MG63 (cell line): ENCODE results near the gene MYL2. TPM values are rescaled to one million over a fixed set of nuclear protein-coding genes. Genes with fewer than 3 reads are reported as not detected.

ENCODE experiments used
- DNase-seq: peaks from one replicate; pipeline ENCODE4 v3.0.0-alpha.2; 2020
- H3K27me3 ChIP-seq: fragments of 250-450 bp; sonication (Bioruptor Pico); 2 replicates; pipeline ENCODE4 v1.5.1; 2020; ENCODE audit warnings: mild to moderate bottlenecking, moderate library complexity
- H3K36me3 ChIP-seq: fragments of 250-450 bp; sonication (Bioruptor Pico); 2 replicates; pipeline ENCODE4 v1.5.1; 2020; ENCODE audit warnings: mild to moderate bottlenecking, moderate library complexity
- H3K4me3 ChIP-seq: fragments of 250-450 bp; sonication (Bioruptor Pico); 2 replicates; pipeline ENCODE4 v1.5.1; 2020; ENCODE audit warnings: mild to moderate bottlenecking, moderate library complexity
- H3K9me3 ChIP-seq: fragments of 250-450 bp; sonication (Bioruptor Pico); 2 replicates; pipeline ENCODE4 v1.5.1; 2020; ENCODE audit warnings: mild to moderate bottlenecking, moderate library complexity
- total RNA-seq: library from RNA; depleted of rRNA; stranded (reverse); fragments of >200 nt; shearing (Covaris generic); gene quantifications from 2 replicates; pipeline ENCODE4 v1.2.3, GENCODE V29; 2014; ENCODE audit warnings: low replicate concordance

The MYL2 gene
- total RNA-seq, 1 experiment from 2014 or later, result not detected

GRCh38 chr12:110913119-110914056 is 7.0 kb downstream of the MYL2 start:
- H3K9me3 ChIP-seq, result no peaks in the 10 kb centered on the region
- H3K27me3 ChIP-seq, result no peaks in the 10 kb centered on the region
- no peak for DNase-seq
- H3K36me3 ChIP-seq, result no peaks in the 10 kb centered on the region
- no peak overlapping the region for H3K4me3 ChIP-seq

- Histone ChIP-seq H3K27me3 (no peaks in the 10 kb centered on the region), H3K9me3 (no peaks in the 10 kb centered on the region), H3K4me3 (no peak overlapping the region), H3K36me3 (no peaks in the 10 kb centered on the region)
- DNase-seq, result no peak
These were observed 8.1 kb downstream of the MYL2 start for GRCh38 chr12:110912263-110912662.

GRCh38 chr12:110908377-110909152 is 11.8 kb downstream of the MYL2 start:
- no peak overlapping the region for H3K4me3 ChIP-seq
- no peaks in the 10 kb centered on the region for H3K27me3 ChIP-seq
- H3K36me3 ChIP-seq, result no peaks in the 10 kb centered on the region
- H3K9me3 ChIP-seq, result no peaks in the 10 kb centered on the region
- DNase-seq, result no peak

- DNase-seq, result no peak
These were observed 12.8 kb downstream of the MYL2 start for GRCh38 chr12:110907583-110907982.

GRCh38 chr12:110906985-110907384 is 13.4 kb downstream of the MYL2 start:
- H3K27me3 ChIP-seq, result no peaks in the 10 kb centered on the region
- H3K36me3 ChIP-seq, result no peaks in the 10 kb centered on the region
- no peak overlapping the region for H3K4me3 ChIP-seq
- no peaks in the 10 kb centered on the region for H3K9me3 ChIP-seq
- DNase-seq, result no peak

More at GRCh38 chr12:110907583-110907982, 12.8 kb downstream of the MYL2 start:
- Histone ChIP-seq H3K36me3 (no peaks in the 10 kb centered on the region), H3K9me3 (no peaks in the 10 kb centered on the region), H3K27me3 (no peaks in the 10 kb centered on the region), H3K4me3 (no peak overlapping the region)

GRCh38 chr12:110906516-110906915 is 13.9 kb downstream of the MYL2 start:
- Histone ChIP-seq H3K9me3 (no peaks in the 10 kb centered on the region), H3K36me3 (no peaks in the 10 kb centered on the region)
- no peak for DNase-seq

GRCh38 chr12:110906083-110906482 is 14.3 kb downstream of the MYL2 start:
- DNase-seq, result no peak

More at GRCh38 chr12:110906516-110906915, 13.9 kb downstream of the MYL2 start:
- H3K27me3 ChIP-seq, result no peaks in the 10 kb centered on the region
- H3K4me3 ChIP-seq, result no peak overlapping the region

GRCh38 chr12:110903511-110903910 is 16.9 kb downstream of the MYL2 start:
- DNase-seq, result no peak
- no peak overlapping the region for H3K4me3 ChIP-seq
- H3K27me3 ChIP-seq, result no peaks in the 10 kb centered on the region
- H3K9me3 ChIP-seq, result no peaks in the 10 kb centered on the region
- H3K36me3 ChIP-seq, result no peaks in the 10 kb centered on the region

More at GRCh38 chr12:110906083-110906482, 14.3 kb downstream of the MYL2 start:
- Histone ChIP-seq H3K27me3 (no peaks in the 10 kb centered on the region), H3K36me3 (no peaks in the 10 kb centered on the region), H3K9me3 (no peaks in the 10 kb centered on the region), H3K4me3 (no peak overlapping the region)

GRCh38 chr12:110901401-110901800 is 19.0 kb downstream of the MYL2 start:
- H3K27me3 ChIP-seq, result no peaks in the 10 kb centered on the region
- no peak for DNase-seq
- no peaks in the 10 kb centered on the region for H3K9me3 ChIP-seq
- no peak overlapping the region for H3K4me3 ChIP-seq
- no peaks in the 10 kb centered on the region for H3K36me3 ChIP-seq

- no peak for DNase-seq
- Histone ChIP-seq H3K36me3 (no peaks in the 10 kb centered on the region), H3K4me3 (no peak overlapping the region), H3K27me3 (no peaks in the 10 kb centered on the region), H3K9me3 (no peaks in the 10 kb centered on the region)
These were observed 23.8 kb downstream of the MYL2 start for GRCh38 chr12:110896559-110896958.

- Histone ChIP-seq H3K4me3 (no peak overlapping the region), H3K9me3 (no peaks in the 10 kb centered on the region), H3K36me3 (no peaks in the 10 kb centered on the region), H3K27me3 (no peaks in the 10 kb centered on the region)
- DNase-seq, result no peak
These were observed 26.4 kb downstream of the MYL2 start for GRCh38 chr12:110893956-110894355.

- no peak for DNase-seq
These were observed 31.0 kb downstream of the MYL2 start for GRCh38 chr12:110889361-110889760.

GRCh38 chr12:110888256-110888991 is 32.0 kb downstream of the MYL2 start:
- no peaks in the 10 kb centered on the region for H3K9me3 ChIP-seq
- no peaks in the 10 kb centered on the region for H3K36me3 ChIP-seq

More at GRCh38 chr12:110889361-110889760, 31.0 kb downstream of the MYL2 start:
- Histone ChIP-seq H3K27me3 (no peaks in the 10 kb centered on the region), H3K36me3 (no peaks in the 10 kb centered on the region), H3K4me3 (no peak overlapping the region), H3K9me3 (no peaks in the 10 kb centered on the region)

GRCh38 chr12:110885152-110885840 is 35.1 kb downstream of the MYL2 start:
- DNase-seq, result no peak
- no peaks in the 10 kb centered on the region for H3K27me3 ChIP-seq
- H3K9me3 ChIP-seq, result no peaks in the 10 kb centered on the region
- no peak overlapping the region for H3K4me3 ChIP-seq
- H3K36me3 ChIP-seq, result no peaks in the 10 kb centered on the region

More at GRCh38 chr12:110888256-110888991, 32.0 kb downstream of the MYL2 start:
- H3K27me3 ChIP-seq, result no peaks in the 10 kb centered on the region
- H3K4me3 ChIP-seq, result no peak overlapping the region
- DNase-seq, result no peak

- Histone ChIP-seq H3K27me3 (no peaks in the 10 kb centered on the region), H3K4me3 (no peak overlapping the region), H3K36me3 (no peaks in the 10 kb centered on the region), H3K9me3 (no peaks in the 10 kb centered on the region)
- DNase-seq, result no peak
These were observed 37.1 kb downstream of the MYL2 start for GRCh38 chr12:110883251-110883650.

GRCh38 chr12:110880651-110881050 is 39.7 kb downstream of the MYL2 start:
- no peaks in the 10 kb centered on the region for H3K27me3 ChIP-seq
- no peaks in the 10 kb centered on the region for H3K9me3 ChIP-seq
- no peak for DNase-seq
- H3K4me3 ChIP-seq, result no peak overlapping the region
- H3K36me3 ChIP-seq, result no peaks in the 10 kb centered on the region
